Measurements from ENCODE around the gene LUZP2. TPM values are rescaled to one million over a fixed set of nuclear protein-coding genes. Genes with fewer than 3 reads are reported as not detected.
"Not testable (repeated sequence)": the region's sequence is repeated elsewhere in the genome, so short reads cannot be mapped to it uniquely, and the experiment has no call there.

The LUZP2 gene
- total and polyA plus RNA-seq, 10 donors: 0.03 to 2.9 (median 0.40) TPM; not detected in 3

- no peak for TF ChIP-seq POLR2A (IDR thresholded peaks at IDR 0.05)
- no peak overlapping the region for H3K27ac ChIP-seq
- no peaks in the 10 kb centered on the region for H3K36me3 ChIP-seq
- H3K4me1 ChIP-seq: no peaks in the 10 kb centered on the region
- peaks cover 0 to 8% (median 0%) of the 10 kb centered on the region in 8 donors for H3K9me3 ChIP-seq
- intact Hi-C loops (cut with DNase I; ENCODE audit: low total_unique reads): no loop called here
- no peak for DNase-seq
- no peak overlapping the region for H3K4me3 ChIP-seq
- H3K27me3 ChIP-seq (replicated peaks in 1 of 7): no peaks in the 10 kb centered on the region
These were observed 468.9 kb downstream of the LUZP2 start for GRCh38 chr11:24965748-24966147.

GRCh38 chr11:24993903-24994302, 497.1 kb downstream of the LUZP2 start:
- H3K27me3 ChIP-seq (replicated peaks in 1 of 7): not testable (repeated sequence)

GRCh38 chr11:24999929-25000328, 503.1 kb downstream of the LUZP2 start:
- H3K27me3 ChIP-seq (replicated peaks in 1 of 7); H3K4me1 ChIP-seq; intact Hi-C loops (cut with DNase I; ENCODE audit: low total_unique reads); DNase-seq; H3K27ac ChIP-seq; H3K4me3 ChIP-seq; H3K36me3 ChIP-seq: not testable (repeated sequence)
- WGBS, 5 donors: 62 to 81% (median 77%) methylated on average over 4 to 5 of the region's 5 CpGs
- H3K9me3 ChIP-seq: peaks cover 0 to 34% (median 13%) of the 10 kb centered on the region in 8 donors

More at GRCh38 chr11:24993903-24994302, 497.1 kb downstream of the LUZP2 start:
- WGBS, 5 donors: 75 to 86% (median 85%) methylated on average over 7 of the region's 7 CpGs
- H3K27ac ChIP-seq; intact Hi-C loops (cut with DNase I; ENCODE audit: low total_unique reads); DNase-seq; H3K4me3 ChIP-seq; H3K4me1 ChIP-seq; H3K36me3 ChIP-seq: not testable (repeated sequence)
- H3K9me3 ChIP-seq: peaks cover 0 to 14% (median 8%) of the 10 kb centered on the region in 8 donors

GRCh38 chr11:25037431-25037830, 540.6 kb downstream of the LUZP2 start:
- WGBS, 5 donors: 5 to 12% (median 7%) methylated on average over 1 of the region's 1 CpG

GRCh38 chr11:25038131-25038530, 541.3 kb downstream of the LUZP2 start:
- no peaks in the 10 kb centered on the region for H3K27me3 ChIP-seq (replicated peaks in 1 of 7)
- intact Hi-C loops (cut with DNase I; ENCODE audit: low total_unique reads): no loop called here
- no peaks in the 10 kb centered on the region for H3K36me3 ChIP-seq
- no peak for DNase-seq
- H3K9me3 ChIP-seq: peaks cover 0 to 5% (median 0%) of the 10 kb centered on the region in 8 donors
- no peak overlapping the region for H3K4me3 ChIP-seq
- no peak overlapping the region for H3K27ac ChIP-seq
- no peaks in the 10 kb centered on the region for H3K4me1 ChIP-seq
- no peak for TF ChIP-seq POLR2A (IDR thresholded peaks at IDR 0.05)
- no peak for TF ChIP-seq CTCF (IDR thresholded peaks at IDR 0.05 in 8 of 11, conservative IDR thresholded peaks at IDR 0.05 in 3 of 11)
- TF ChIP-seq POLR2AphosphoS5 (IDR thresholded peaks at IDR 0.05): no peak

More at GRCh38 chr11:25037431-25037830, 540.6 kb downstream of the LUZP2 start:
- H3K27me3 ChIP-seq (replicated peaks in 1 of 7): no peaks in the 10 kb centered on the region
- no peak overlapping the region for H3K27ac ChIP-seq
- TF ChIP-seq CTCF (IDR thresholded peaks at IDR 0.05 in 8 of 11, conservative IDR thresholded peaks at IDR 0.05 in 3 of 11) (no peak), POLR2AphosphoS5 (IDR thresholded peaks at IDR 0.05) (no peak), POLR2A (IDR thresholded peaks at IDR 0.05) (no peak)
- intact Hi-C loops (cut with DNase I; ENCODE audit: low total_unique reads): no loop called here
- H3K4me1 ChIP-seq: no peaks in the 10 kb centered on the region
- no peak for DNase-seq
- peaks cover 0 to 5% (median 0%) of the 10 kb centered on the region in 8 donors for H3K9me3 ChIP-seq
- H3K36me3 ChIP-seq: no peaks in the 10 kb centered on the region
- H3K4me3 ChIP-seq: no peak overlapping the region

- intact Hi-C loops (cut with DNase I; ENCODE audit: low total_unique reads): no loop called here
- H3K9me3 ChIP-seq: peaks cover 0 to 5% (median 0%) of the 10 kb centered on the region in 8 donors
- H3K27ac ChIP-seq: no peak overlapping the region
- no peak overlapping the region for H3K4me3 ChIP-seq
- TF ChIP-seq POLR2A (IDR thresholded peaks at IDR 0.05): no peak
- TF ChIP-seq POLR2AphosphoS5 (IDR thresholded peaks at IDR 0.05): no peak
- TF ChIP-seq CTCF (IDR thresholded peaks at IDR 0.05 in 8 of 11, conservative IDR thresholded peaks at IDR 0.05 in 3 of 11): no peak
- H3K27me3 ChIP-seq (replicated peaks in 1 of 7): no peaks in the 10 kb centered on the region
- no peak for DNase-seq
- no peaks in the 10 kb centered on the region for H3K4me1 ChIP-seq
- no peaks in the 10 kb centered on the region for H3K36me3 ChIP-seq
- 90 to 95% (median 94%) methylated on average over 2 of the region's 2 CpGs for WGBS, 5 donors
These were observed 542.3 kb downstream of the LUZP2 start for GRCh38 chr11:25039165-25039564.
